Activated CD4-positive, alpha-beta T cell treated with anti-CD3 and anti-CD28 coated beads, Interleukin-2, Interleukin-6, amounts not matched to agents 100 ng/mL and 50 ng/mL, durations not matched to agents 16 hours and 8 hours (primary cell): ENCODE results near the gene NCAM2.
"Not testable (repeated sequence)": the region's sequence is repeated elsewhere in the genome, so short reads cannot be mapped to it uniquely, and the experiment has no call there.

Source experiments
- DNase-seq: peaks from one replicate; pipeline ENCODE4 v3.0.0-alpha.2; 2020

Gene NCAM2

GRCh38 chr21:21345872-21346271, 347.7 kb downstream of the NCAM2 start:
- DNase-seq = no peak

GRCh38 chr21:21366277-21366676, 368.1 kb downstream of the NCAM2 start:
- no peak for DNase-seq

- DNase-seq = no peak
Observed at GRCh38 chr21:21367583-21367982, 369.4 kb downstream of the NCAM2 start.

GRCh38 chr21:21373969-21374368, 375.8 kb downstream of the NCAM2 start:
- no peak for DNase-seq

- no peak for DNase-seq
Observed at GRCh38 chr21:21383126-21383525, 384.9 kb downstream of the NCAM2 start.

- no peak for DNase-seq
Observed at GRCh38 chr21:21384977-21385376, 386.8 kb downstream of the NCAM2 start.

- no peak for DNase-seq
Observed at GRCh38 chr21:21385404-21385803, 387.2 kb downstream of the NCAM2 start.

GRCh38 chr21:21387916-21388315, 389.7 kb downstream of the NCAM2 start:
- DNase-seq = no peak

- DNase-seq = no peak
Observed at GRCh38 chr21:21394064-21394463, 395.9 kb downstream of the NCAM2 start.

GRCh38 chr21:21396424-21396823, 398.2 kb downstream of the NCAM2 start:
- DNase-seq = no peak

GRCh38 chr21:21397464-21397863, 399.3 kb downstream of the NCAM2 start:
- no peak for DNase-seq

GRCh38 chr21:21401444-21401843, 403.2 kb downstream of the NCAM2 start:
- DNase-seq = no peak

GRCh38 chr21:21402187-21402586, 404.0 kb downstream of the NCAM2 start:
- not testable (repeated sequence) for DNase-seq

GRCh38 chr21:21404261-21404660, 406.1 kb downstream of the NCAM2 start:
- DNase-seq = not testable (repeated sequence)

- no peak for DNase-seq
Observed at GRCh38 chr21:21406921-21407320, 408.7 kb downstream of the NCAM2 start.

- DNase-seq = no peak
Observed at GRCh38 chr21:21412096-21412495, 413.9 kb downstream of the NCAM2 start.

GRCh38 chr21:21415741-21416140, 417.5 kb downstream of the NCAM2 start:
- DNase-seq = no peak

GRCh38 chr21:21434944-21435343, 436.7 kb downstream of the NCAM2 start:
- no peak for DNase-seq

- no peak for DNase-seq
Observed at GRCh38 chr21:21436012-21436534, 437.9 kb downstream of the NCAM2 start.

- DNase-seq = no peak
Observed at GRCh38 chr21:21439761-21440160, 441.6 kb downstream of the NCAM2 start.

GRCh38 chr21:21457077-21457476, 458.9 kb downstream of the NCAM2 start:
- no peak for DNase-seq

- no peak for DNase-seq
Observed at GRCh38 chr21:21458124-21458631, 460.0 kb downstream of the NCAM2 start.

- DNase-seq = no peak
Observed at GRCh38 chr21:21460979-21461378, 462.8 kb downstream of the NCAM2 start.

- DNase-seq = no peak
Observed at GRCh38 chr21:21463456-21463855, 465.2 kb downstream of the NCAM2 start.

GRCh38 chr21:21464684-21465083, 466.5 kb downstream of the NCAM2 start:
- no peak for DNase-seq
